ENCODE measurements around the gene KRT80.

The KRT80 gene

DNA sequence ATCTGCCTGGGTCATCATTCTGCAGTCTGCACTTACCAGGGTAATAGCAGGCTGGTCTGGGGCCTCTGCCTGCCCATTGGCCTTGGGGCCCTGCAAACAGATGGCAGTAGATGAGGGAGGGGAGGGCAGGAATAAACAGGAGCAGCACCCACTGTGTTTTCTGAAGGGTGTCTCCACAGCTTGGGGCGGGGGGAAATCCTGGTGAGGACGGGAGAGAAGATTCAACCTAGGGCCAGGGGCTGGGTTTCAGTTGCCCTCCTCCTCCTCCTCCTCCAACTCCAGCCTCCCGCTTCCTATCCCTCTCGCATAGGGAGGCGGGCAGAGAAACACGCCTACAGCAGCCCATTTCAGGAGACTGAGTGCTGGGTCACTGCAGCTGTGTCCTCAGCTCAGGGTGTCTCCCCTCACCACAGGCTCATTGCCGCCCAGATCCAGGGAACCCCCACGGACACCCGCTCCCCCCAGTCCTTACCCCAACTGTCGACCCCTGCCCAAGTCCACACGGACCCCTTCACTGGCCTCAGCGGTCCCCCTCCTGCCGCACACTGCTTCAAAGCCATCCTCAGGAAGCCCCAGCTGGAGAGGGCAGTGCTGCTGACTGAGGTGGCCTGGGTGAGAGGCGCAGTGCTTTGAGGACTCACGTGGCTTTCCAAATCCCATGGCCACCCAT lies 9.1 kb upstream of the KRT80 start:
- H3K4me3 ChIP-seq (ENCODE audit: low read length): no peak overlapping the region
- TF ChIP-seq, protein P1, sequence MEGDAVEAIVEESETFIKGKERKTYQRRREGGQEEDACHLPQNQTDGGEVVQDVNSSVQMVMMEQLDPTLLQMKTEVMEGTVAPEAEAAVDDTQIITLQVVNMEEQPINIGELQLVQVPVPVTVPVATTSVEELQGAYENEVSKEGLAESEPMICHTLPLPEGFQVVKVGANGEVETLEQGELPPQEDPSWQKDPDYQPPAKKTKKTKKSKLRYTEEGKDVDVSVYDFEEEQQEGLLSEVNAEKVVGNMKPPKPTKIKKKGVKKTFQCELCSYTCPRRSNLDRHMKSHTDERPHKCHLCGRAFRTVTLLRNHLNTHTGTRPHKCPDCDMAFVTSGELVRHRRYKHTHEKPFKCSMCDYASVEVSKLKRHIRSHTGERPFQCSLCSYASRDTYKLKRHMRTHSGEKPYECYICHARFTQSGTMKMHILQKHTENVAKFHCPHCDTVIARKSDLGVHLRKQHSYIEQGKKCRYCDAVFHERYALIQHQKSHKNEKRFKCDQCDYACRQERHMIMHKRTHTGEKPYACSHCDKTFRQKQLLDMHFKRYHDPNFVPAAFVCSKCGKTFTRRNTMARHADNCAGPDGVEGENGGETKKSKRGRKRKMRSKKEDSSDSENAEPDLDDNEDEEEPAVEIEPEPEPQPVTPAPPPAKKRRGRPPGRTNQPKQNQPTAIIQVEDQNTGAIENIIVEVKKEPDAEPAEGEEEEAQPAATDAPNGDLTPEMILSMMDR (conservative IDR thresholded peaks at IDR 0.05; ENCODE audit: low read depth, low read length): no peak
- no peak for DNase-seq (ENCODE audit: low read depth)

DNA sequence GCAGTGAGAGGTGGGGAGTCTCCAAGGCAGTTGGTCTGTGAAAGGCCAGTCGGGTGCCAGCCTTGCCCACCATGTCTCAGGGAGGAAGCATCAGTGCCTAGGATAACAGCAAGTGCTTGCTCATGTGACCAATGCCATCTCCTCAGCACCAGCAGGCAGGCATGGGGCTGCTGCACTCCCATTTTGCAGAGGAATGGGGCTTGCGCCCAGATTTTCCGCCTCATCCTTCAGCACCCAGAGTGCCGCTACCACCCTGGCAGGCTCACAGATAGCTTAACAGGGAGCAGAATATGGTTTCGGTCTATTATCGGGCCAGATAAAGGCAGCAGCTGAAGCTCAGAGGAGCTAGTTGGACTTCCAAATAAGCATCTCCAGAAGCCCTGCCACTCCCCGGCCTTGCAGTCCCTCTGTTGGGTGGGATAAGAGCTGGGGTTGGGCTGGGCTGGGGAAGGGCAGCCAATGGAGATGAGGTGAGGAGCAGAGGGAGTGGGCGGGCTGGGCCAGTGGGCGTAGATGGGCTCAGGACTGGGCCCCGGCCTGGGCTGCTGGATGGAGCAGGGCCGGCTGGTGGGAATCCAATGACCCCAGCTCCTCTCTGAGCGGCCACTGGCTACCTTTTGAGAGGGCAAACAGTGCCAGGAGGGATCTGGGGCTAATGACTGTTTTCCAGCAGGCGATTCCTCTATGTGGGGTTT lies 8.4 kb upstream of the KRT80 start:
- TF ChIP-seq, protein P1 (conservative IDR thresholded peaks at IDR 0.05; ENCODE audit: low read depth, low read length): no peak
- no peak for DNase-seq (ENCODE audit: low read depth)
- no peak overlapping the region for H3K4me3 ChIP-seq (ENCODE audit: low read length)

DNA sequence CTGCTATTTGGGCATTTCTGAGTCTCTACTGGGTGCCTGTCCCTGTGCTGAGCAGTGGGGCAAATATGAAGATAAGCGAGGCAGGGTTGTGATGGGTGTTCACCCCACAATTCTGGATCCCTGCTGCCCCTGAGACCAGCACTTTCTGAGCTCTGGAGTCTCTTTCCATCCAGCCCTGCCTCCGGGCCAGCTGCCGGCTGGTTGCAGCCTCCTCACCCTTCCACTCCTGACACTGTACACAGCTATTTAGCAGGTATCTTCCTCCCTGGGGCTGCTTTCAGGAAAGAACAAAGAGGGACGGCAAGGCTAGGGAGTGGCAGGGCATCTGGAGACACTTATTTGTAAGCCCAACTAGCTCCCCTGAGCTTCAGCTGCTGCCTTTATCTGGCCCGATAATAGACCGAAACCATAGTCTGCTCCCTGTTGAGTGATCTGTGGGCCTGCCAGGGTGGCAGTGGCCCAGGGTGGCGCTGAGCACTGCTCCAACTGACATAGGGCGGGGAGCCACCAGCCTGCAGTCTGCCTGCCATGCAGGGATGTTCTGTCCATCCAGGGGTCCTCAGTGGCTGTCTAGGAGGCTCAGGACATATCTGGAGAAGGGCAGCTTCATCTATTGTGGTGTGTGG lies 7.6 kb upstream of the KRT80 start:
- no peak for DNase-seq (ENCODE audit: low read depth)
- H3K4me3 ChIP-seq (ENCODE audit: low read length): no peak overlapping the region
- TF ChIP-seq, protein P1 (conservative IDR thresholded peaks at IDR 0.05; ENCODE audit: low read depth, low read length): no peak

DNA sequence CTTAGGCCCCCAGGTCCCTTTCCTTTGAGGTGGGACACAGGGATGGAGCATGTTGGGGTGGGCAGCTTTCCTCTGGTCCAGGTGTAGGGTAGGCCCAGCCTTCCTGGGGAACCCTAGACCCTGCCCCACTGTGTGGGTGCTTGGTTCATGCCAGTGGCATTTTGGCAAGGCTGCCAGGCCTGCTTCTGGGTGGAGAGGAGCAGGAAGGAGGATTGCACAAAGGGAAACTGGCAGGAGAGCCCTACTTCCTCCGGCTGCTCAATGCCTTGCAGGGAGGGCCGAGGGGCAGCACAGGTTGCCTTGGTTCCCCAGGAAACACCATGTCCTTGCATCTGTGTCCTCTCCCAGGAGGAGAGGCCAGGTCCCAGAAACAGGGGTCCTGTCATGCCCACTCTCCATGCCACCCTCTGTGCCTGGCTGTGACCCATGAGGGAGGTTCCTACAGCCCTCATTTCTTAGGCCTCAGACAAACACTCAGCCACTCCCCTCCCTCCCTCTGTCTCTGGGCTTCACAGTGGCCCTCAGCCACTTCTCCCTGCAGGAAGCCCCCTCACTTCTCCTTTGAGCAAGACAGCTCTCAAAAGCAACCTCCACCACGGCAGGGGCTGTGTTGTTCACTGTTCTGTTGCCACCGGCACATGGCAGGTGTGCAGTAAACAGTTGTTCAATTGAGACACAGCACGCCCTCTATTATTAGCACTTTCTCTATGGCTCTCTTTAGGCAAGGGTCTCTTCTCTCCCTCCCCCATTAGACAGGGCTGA lies 6.8 kb upstream of the KRT80 start:
- no peak overlapping the region for H3K4me3 ChIP-seq (ENCODE audit: low read length)
- TF ChIP-seq, protein P1 (conservative IDR thresholded peaks at IDR 0.05; ENCODE audit: low read depth, low read length): no peak
- DNase-seq (ENCODE audit: low read depth): no peak

DNA sequence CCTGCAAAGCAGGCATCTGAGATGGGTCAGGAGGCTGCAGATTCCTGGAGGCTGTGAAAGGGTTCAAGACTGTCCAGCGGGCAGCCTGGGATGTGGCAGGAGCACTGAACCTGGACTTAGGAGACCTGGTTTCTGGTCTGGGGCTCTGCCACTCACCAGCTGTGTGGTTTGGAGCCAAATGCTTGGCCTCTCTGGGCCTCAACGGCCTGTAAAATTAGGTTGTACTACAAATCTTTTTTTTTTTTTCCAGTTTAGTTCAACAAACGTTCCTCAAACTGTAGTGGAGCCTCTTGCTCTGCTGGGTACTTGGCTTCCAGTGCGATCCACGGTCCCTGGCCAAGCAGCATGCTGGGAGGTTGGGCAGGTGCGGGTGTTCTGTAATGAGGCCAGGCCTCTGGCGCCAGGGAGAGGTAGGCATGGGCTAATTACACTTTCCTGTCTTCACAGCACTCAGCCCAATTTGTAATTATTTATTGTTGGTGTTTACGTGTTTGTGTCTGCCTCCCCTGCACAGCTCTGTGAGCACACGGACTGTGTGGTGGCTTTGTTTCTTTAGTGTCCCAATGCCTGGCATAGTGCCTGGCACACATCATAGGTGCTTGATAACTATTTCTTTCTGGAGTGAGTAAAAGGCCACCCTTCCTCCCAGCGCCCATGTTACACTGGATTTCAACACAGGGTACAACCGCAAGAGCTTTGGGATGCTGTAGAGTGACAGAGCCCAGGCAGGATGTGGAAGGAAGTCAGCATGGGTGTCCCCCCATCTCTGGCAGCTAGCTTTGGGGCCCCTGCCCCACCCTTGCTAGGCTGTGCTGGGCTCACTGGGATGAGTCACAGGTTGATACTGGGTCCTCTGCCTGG lies 5.8 kb upstream of the KRT80 start:
- TF ChIP-seq, protein P1 (conservative IDR thresholded peaks at IDR 0.05; ENCODE audit: low read depth, low read length): no peak
- no peak for DNase-seq (ENCODE audit: low read depth)
- no peak overlapping the region for H3K4me3 ChIP-seq (ENCODE audit: low read length)

DNA sequence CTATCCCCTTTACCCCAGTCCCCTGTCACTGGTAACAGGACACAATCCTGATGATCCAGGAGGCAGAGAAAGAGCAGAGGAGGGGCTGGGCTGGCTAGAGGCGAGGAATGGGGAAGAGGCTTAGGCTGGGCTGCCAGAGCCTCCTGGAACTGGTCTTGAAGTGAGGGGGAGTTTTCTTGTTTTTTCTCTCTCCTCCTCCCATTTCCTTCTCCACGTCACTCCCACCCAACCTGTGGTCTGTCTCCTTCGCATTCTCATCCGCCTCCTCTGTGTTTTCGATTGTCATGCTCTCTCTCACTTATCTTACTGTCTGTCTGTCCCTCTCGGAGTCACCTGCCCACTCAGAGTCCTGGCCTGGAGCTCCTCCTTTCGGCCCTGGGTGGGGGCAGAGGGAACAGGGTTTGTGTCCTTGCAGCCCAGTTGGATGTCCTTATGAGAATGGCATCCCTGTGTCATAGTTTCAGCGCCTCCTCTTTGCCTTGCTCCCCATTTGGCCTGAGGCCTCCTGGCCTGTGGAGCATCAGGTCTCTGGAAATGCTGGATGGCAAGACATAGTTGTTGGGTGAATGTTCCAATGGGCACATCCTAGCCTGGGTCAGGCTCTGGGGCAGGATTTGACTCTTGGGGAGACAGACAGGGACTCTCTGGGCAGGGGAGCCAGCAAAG lies 3.4 kb upstream of the KRT80 start:
- no peak for DNase-seq (ENCODE audit: low read depth)
- TF ChIP-seq, protein P1 (conservative IDR thresholded peaks at IDR 0.05; ENCODE audit: low read depth, low read length): no peak
- H3K4me3 ChIP-seq (ENCODE audit: low read length): no peak overlapping the region
